ENCODE measurements around the gene LCA5.

GRCh38 chr6:79520534-79520933 is 16.7 kb downstream of the LCA5 start:
- TF ChIP-seq CTCF (IDR thresholded peaks at IDR 0.05) (no peak), POLR2AphosphoS5 (IDR thresholded peaks at IDR 0.05; ENCODE audit: insufficient read depth in 1 of 2, low read depth in 1 of 2) (no peak), POLR2A (IDR thresholded peaks at IDR 0.05) (no peak)
